Epithelial cell of esophagus (primary cell): ENCODE data around the gene HOXA6.
A peak's percentile ranks its signal among the peaks of the same experiment; 100 is the strongest.

Source experiments
- DNase-seq: peaks from one replicate; pipeline ENCODE4 v3.0.0; 2010; ENCODE audit warnings: low read depth
- H3K4me3 ChIP-seq: 2 replicates; pipeline ENCODE4 v1.5.1; 2011; ENCODE audit warnings: mild to moderate bottlenecking, low read length, control low read depth
- TF ChIP-seq, protein P1 (sequence below): IDR thresholded peaks from 2 replicates; pipeline ENCODE4 v1.5.1; 2011; ENCODE audit warnings: low read depth, mild to moderate bottlenecking, low read length, control low read depth, inconsistent platforms; ENCODE audit not compliant: insufficient read depth; ENCODE audit errors: missing control alignments

The HOXA6 gene

DNA sequence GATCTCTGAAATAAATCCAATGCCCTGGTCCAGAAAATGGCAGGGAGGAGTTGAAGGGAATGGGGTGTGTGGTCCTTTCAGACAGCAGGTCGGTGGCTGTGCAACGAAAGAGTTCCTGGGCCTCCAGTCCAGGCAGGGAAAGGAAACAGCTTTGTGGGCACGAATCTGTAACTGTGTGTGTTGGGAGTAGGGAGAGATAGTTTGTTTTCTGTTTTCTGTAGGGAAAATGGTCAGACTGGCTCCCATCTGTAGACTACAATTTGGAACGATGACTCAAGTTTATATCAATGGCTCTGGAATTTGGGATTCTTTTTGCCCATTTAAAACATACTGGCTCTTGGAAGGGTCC lies 20.3 kb upstream of the HOXA6 start:
- no peak for DNase-seq
- TF ChIP-seq, protein P1, sequence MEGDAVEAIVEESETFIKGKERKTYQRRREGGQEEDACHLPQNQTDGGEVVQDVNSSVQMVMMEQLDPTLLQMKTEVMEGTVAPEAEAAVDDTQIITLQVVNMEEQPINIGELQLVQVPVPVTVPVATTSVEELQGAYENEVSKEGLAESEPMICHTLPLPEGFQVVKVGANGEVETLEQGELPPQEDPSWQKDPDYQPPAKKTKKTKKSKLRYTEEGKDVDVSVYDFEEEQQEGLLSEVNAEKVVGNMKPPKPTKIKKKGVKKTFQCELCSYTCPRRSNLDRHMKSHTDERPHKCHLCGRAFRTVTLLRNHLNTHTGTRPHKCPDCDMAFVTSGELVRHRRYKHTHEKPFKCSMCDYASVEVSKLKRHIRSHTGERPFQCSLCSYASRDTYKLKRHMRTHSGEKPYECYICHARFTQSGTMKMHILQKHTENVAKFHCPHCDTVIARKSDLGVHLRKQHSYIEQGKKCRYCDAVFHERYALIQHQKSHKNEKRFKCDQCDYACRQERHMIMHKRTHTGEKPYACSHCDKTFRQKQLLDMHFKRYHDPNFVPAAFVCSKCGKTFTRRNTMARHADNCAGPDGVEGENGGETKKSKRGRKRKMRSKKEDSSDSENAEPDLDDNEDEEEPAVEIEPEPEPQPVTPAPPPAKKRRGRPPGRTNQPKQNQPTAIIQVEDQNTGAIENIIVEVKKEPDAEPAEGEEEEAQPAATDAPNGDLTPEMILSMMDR = no peak
- H3K4me3 ChIP-seq = no peak overlapping the region

DNA sequence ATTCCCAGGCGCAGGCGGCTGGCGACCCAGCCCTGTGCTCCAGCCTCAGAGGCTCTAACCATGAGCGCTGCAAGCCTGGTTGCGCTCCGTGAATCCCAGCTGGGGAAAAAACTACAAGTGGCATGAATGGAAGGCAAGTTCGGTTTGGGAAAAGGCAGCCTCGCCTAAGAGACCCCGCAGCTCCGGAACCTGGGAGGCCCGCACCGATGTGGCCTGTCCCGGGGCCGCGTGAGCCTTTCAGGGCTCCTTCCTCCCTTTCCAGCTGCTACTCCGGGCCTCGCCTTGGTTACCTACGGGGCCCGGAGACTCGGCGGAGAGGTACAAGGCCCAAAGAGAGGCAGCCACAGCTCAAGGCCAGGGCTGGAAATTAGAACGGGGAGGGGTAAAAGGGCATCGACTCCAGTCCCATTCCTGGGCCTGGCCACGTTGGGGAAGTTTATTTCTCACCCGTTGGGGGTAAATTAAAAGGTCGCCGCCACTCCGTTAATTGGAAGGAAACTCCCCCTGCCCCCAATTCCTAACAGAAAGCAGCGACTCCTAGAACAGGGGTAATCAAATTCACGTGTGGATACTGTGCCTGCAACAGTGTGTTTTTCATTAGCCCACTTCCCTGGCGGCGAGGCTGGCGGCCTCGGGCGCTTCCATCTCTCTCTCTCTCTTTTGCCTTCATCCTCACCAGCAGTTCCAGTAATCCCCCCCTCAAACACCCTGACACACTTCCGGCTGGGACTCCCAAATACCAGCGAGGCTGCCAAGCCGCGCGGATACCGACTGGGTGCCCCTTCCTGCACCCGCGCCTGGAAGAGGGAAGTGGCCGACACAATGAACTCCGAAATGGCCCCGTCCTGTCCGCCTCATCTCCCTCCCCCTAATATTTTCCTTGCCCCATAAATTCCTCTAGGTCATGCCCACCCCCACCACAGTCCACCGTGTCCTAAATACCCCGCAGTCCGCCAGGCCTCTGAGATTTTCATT lies 19.2 kb upstream of the HOXA6 start:
- TF ChIP-seq, protein P1 = no peak
- H3K4me3 ChIP-seq = no peak overlapping the region
- DNase-seq = no peak

DNA sequence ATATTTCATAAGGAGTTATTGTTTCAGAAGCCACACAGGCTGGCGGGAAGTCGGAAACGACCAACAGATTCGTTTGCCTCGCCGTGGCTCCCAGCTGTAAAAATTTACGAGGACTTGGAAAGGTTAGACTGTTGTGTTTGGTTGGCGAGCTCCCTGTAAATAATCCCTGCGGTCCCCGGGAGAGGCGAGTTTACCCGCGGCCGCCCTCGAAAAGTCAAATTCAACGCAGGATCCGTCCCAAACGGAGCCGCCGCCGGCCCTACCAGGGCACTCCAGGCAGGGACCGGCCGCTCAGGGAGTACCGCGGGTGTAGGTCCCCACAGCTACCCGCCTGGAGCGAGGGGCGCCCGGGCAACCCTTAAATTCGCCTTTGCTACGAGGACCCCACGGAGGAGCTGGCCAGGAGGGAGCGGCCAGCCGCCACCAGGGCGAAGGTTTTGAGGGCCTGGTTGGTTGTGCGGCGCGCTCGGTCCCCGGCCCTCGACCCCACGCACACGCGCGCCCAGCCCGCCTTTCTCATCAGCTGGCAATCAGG lies 18.5 kb upstream of the HOXA6 start:
- TF ChIP-seq, protein P1 = no peak
- DNase-seq = no peak
- no peak overlapping the region for H3K4me3 ChIP-seq

DNA sequence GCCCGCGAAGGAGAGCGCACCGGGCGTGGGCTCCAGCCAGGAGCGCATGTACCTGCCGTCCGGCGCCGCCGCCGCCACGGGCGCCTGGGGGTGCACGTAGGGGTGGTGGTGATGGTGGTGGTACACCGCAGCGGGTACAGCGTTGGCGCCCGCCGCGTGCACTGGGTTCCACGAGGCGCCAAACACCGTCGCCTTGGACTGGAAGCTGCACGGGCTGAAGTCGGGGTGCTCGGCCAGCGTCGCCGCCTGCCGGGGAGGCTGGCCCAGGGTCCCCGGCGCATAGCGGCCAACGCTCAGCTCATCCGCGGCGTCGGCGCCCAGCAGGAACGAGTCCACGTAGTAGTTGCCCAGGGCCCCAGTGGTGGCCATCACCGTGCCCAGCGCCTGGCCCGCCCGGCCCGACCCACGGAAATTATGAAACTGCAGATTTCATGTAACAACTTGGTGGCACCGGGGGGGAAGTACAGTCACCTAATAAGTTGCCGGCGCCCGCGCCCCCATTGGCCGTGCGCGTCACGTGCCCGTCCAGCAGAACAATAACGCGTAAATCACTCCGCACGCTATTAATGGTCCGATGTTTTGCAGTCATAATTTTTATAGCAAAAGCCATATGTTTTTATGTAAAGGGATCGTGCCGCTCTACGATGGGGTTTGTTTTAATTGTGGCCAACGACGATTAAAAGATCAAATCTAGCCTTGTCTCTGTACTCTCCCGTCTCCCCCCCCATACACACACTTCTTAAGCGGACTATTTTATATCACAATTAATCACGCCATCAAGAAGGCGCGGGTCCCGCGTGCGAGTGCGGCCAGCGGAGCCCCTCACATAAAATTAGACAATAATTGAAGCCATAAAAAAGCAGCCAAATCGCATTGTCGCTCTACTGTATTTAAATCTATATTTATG lies 17.8 kb upstream of the HOXA6 start, which contains the start of gene HOXA9:
HOXA9 (minus strand) TSS at position 449 of the 907 bp plus-strand sequence; CDS start at position 369, 80 bp downstream.
- peak; percentile 53 for DNase-seq

DNA sequence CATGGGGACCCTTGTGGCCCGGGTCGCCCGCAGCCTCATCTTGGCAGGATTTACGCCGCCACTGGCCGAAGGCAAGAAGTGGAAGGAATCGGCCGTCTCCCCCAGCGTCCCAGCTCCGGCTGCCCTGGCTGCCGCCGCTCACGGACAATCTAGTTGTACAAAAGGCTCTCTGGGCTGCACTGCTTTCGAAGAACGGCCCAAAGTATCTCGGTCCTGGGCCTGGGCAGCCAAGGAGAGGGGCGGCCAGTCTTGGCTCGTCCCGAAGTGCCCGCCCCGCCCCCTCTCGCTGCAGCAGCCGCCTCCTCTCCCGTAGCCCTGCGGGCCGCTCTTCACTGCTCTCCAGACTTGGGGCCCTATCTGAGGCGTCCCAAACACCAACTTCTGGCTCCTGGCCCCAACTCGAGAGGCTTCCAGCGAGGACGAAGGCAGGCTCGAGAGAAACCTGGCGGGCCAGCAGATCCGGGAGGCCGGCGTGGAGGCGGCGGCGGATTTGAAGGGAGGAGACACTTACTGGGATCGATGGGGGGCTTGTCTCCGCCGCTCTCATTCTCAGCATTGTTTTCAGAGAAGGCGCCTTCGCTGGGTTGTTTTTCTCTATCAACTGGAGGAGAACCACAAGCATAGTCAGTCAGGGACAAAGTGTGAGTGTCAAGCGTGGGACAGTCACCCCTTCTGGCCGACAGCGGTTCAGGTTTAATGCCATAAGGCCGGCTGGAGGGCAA lies 17.0 kb upstream of the HOXA6 start:
- DNase-seq = no peak
- no peak overlapping the region for H3K4me3 ChIP-seq
- TF ChIP-seq, protein P1 = no peak

More for the DNA sequence above, 17.8 kb upstream of the HOXA6 start, which contains the start of gene HOXA9:
- no peak within 1 kb of the TSS for H3K4me3 ChIP-seq
- TF ChIP-seq, protein P1 = no peak

DNA sequence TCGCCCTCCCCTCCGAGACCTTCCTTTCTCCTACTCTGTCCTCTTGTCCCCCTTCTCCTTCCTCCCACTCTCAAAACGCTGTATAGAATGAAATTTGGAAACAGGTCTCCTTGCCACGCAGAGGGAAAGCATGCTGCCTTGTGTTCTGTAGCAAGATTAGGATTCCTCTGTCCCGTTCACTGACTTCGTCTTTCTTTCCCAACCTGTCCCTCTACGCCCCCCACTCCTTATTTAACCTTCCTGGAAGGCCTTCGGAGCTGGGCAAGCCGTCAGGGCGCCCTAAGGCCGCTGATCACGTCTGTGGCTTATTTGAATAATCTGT lies 16.4 kb upstream of the HOXA6 start:
- DNase-seq = no peak
- TF ChIP-seq, protein P1 = no peak
- H3K4me3 ChIP-seq = no peak overlapping the region
